Measurements from ENCODE around the gene FOXO3.

FOXO3 gene

GRCh38 chr6:108565893-108566292 lies 5.2 kb downstream of the FOXO3 start:
- Histone ChIP-seq H3K27me3 (replicated peaks; ENCODE audit: control insufficient read depth, insufficient read depth, low read length) (no peaks in the 10 kb centered on the region), H3K9ac (ENCODE audit: low read length) (peak overlapping the region; percentile 31), H3K4me1 (ENCODE audit: control insufficient read depth, insufficient read depth, low read length) (peaks cover 51% of the 10 kb centered on the region), H3K4me3 (ENCODE audit: low read length) (peak overlapping the region; percentile 51), H3K9me3 (ENCODE audit: control insufficient read depth, low read length) (no peaks in the 10 kb centered on the region), H3K36me3 (ENCODE audit: control insufficient read depth, insufficient read depth, low read length, severe bottlenecking) (peaks cover 45% of the 10 kb centered on the region)
- peak; percentile 78 for DNase-seq (ENCODE audit: low read depth)

GRCh38 chr6:108566406-108566805 lies 5.7 kb downstream of the FOXO3 start:
- no peaks in the 10 kb centered on the region for H3K9me3 ChIP-seq (ENCODE audit: control insufficient read depth, low read length)
- peaks cover 50% of the 10 kb centered on the region for H3K36me3 ChIP-seq (ENCODE audit: control insufficient read depth, insufficient read depth, low read length, severe bottlenecking)
- DNase-seq (ENCODE audit: low read depth): no peak
- H3K9ac ChIP-seq (ENCODE audit: low read length): peak overlapping the region; percentile 31
- peaks cover 56% of the 10 kb centered on the region for H3K4me1 ChIP-seq (ENCODE audit: control insufficient read depth, insufficient read depth, low read length)
- peak overlapping the region; percentile 51 for H3K4me3 ChIP-seq (ENCODE audit: low read length)
- no peaks in the 10 kb centered on the region for H3K27me3 ChIP-seq (replicated peaks; ENCODE audit: control insufficient read depth, insufficient read depth, low read length)

- Histone ChIP-seq H3K9ac (ENCODE audit: low read length) (no peak overlapping the region), H3K4me3 (ENCODE audit: low read length) (no peak overlapping the region), H3K27me3 (replicated peaks; ENCODE audit: control insufficient read depth, insufficient read depth, low read length) (no peaks in the 10 kb centered on the region), H3K4me1 (ENCODE audit: control insufficient read depth, insufficient read depth, low read length) (peaks cover 57% of the 10 kb centered on the region), H3K36me3 (ENCODE audit: control insufficient read depth, insufficient read depth, low read length, severe bottlenecking) (peaks cover 57% of the 10 kb centered on the region), H3K9me3 (ENCODE audit: control insufficient read depth, low read length) (no peaks in the 10 kb centered on the region)
- DNase-seq (ENCODE audit: low read depth): no peak
These were observed 7.4 kb downstream of the FOXO3 start for GRCh38 chr6:108568101-108568500.

GRCh38 chr6:108568551-108569305 lies 8.0 kb downstream of the FOXO3 start:
- Histone ChIP-seq H3K9ac (ENCODE audit: low read length) (no peak overlapping the region), H3K4me1 (ENCODE audit: control insufficient read depth, insufficient read depth, low read length) (peaks cover 57% of the 10 kb centered on the region), H3K9me3 (ENCODE audit: control insufficient read depth, low read length) (no peaks in the 10 kb centered on the region), H3K36me3 (ENCODE audit: control insufficient read depth, insufficient read depth, low read length, severe bottlenecking) (peaks cover 59% of the 10 kb centered on the region), H3K4me3 (ENCODE audit: low read length) (no peak overlapping the region), H3K27me3 (replicated peaks; ENCODE audit: control insufficient read depth, insufficient read depth, low read length) (no peaks in the 10 kb centered on the region)
- no peak for DNase-seq (ENCODE audit: low read depth)

- Histone ChIP-seq H3K36me3 (ENCODE audit: control insufficient read depth, insufficient read depth, low read length, severe bottlenecking) (peaks cover 59% of the 10 kb centered on the region), H3K9ac (ENCODE audit: low read length) (no peak overlapping the region), H3K9me3 (ENCODE audit: control insufficient read depth, low read length) (no peaks in the 10 kb centered on the region), H3K4me1 (ENCODE audit: control insufficient read depth, insufficient read depth, low read length) (peaks cover 55% of the 10 kb centered on the region), H3K4me3 (ENCODE audit: low read length) (no peak overlapping the region), H3K27me3 (replicated peaks; ENCODE audit: control insufficient read depth, insufficient read depth, low read length) (no peaks in the 10 kb centered on the region)
- no peak for DNase-seq (ENCODE audit: low read depth)
These were observed 9.8 kb downstream of the FOXO3 start for GRCh38 chr6:108570517-108570916.

GRCh38 chr6:108574457-108575141 lies 13.9 kb downstream of the FOXO3 start:
- peaks cover 52% of the 10 kb centered on the region for H3K36me3 ChIP-seq (ENCODE audit: control insufficient read depth, insufficient read depth, low read length, severe bottlenecking)
- H3K27me3 ChIP-seq (replicated peaks; ENCODE audit: control insufficient read depth, insufficient read depth, low read length): no peaks in the 10 kb centered on the region
- peaks cover 60% of the 10 kb centered on the region for H3K4me1 ChIP-seq (ENCODE audit: control insufficient read depth, insufficient read depth, low read length)
- no peak overlapping the region for H3K4me3 ChIP-seq (ENCODE audit: low read length)
- no peak overlapping the region for H3K9ac ChIP-seq (ENCODE audit: low read length)
- H3K9me3 ChIP-seq (ENCODE audit: control insufficient read depth, low read length): no peaks in the 10 kb centered on the region
- DNase-seq (ENCODE audit: low read depth): no peak

GRCh38 chr6:108575905-108576494 lies 15.3 kb downstream of the FOXO3 start:
- H3K9me3 ChIP-seq (ENCODE audit: control insufficient read depth, low read length): no peaks in the 10 kb centered on the region
- no peak overlapping the region for H3K4me3 ChIP-seq (ENCODE audit: low read length)
- no peak for DNase-seq (ENCODE audit: low read depth)
- no peak overlapping the region for H3K9ac ChIP-seq (ENCODE audit: low read length)
- peaks cover 39% of the 10 kb centered on the region for H3K36me3 ChIP-seq (ENCODE audit: control insufficient read depth, insufficient read depth, low read length, severe bottlenecking)
- H3K4me1 ChIP-seq (ENCODE audit: control insufficient read depth, insufficient read depth, low read length): peaks cover 67% of the 10 kb centered on the region
- H3K27me3 ChIP-seq (replicated peaks; ENCODE audit: control insufficient read depth, insufficient read depth, low read length): no peaks in the 10 kb centered on the region

GRCh38 chr6:108576709-108577108 lies 16.0 kb downstream of the FOXO3 start:
- peaks cover 67% of the 10 kb centered on the region for H3K4me1 ChIP-seq (ENCODE audit: control insufficient read depth, insufficient read depth, low read length)
- no peaks in the 10 kb centered on the region for H3K27me3 ChIP-seq (replicated peaks; ENCODE audit: control insufficient read depth, insufficient read depth, low read length)
- DNase-seq (ENCODE audit: low read depth): no peak
- no peaks in the 10 kb centered on the region for H3K9me3 ChIP-seq (ENCODE audit: control insufficient read depth, low read length)
- no peak overlapping the region for H3K9ac ChIP-seq (ENCODE audit: low read length)
- no peak overlapping the region for H3K4me3 ChIP-seq (ENCODE audit: low read length)
- H3K36me3 ChIP-seq (ENCODE audit: control insufficient read depth, insufficient read depth, low read length, severe bottlenecking): peaks cover 32% of the 10 kb centered on the region

GRCh38 chr6:108578166-108578565 lies 17.4 kb downstream of the FOXO3 start:
- Histone ChIP-seq H3K4me1 (ENCODE audit: control insufficient read depth, insufficient read depth, low read length) (peaks cover 82% of the 10 kb centered on the region), H3K9me3 (ENCODE audit: control insufficient read depth, low read length) (no peaks in the 10 kb centered on the region), H3K9ac (ENCODE audit: low read length) (no peak overlapping the region), H3K27me3 (replicated peaks; ENCODE audit: control insufficient read depth, insufficient read depth, low read length) (no peaks in the 10 kb centered on the region), H3K4me3 (ENCODE audit: low read length) (peak overlapping the region; percentile 44), H3K36me3 (ENCODE audit: control insufficient read depth, insufficient read depth, low read length, severe bottlenecking) (peaks cover 22% of the 10 kb centered on the region)
- no peak for DNase-seq (ENCODE audit: low read depth)

GRCh38 chr6:108578595-108579327 lies 18.0 kb downstream of the FOXO3 start:
- Histone ChIP-seq H3K9me3 (ENCODE audit: control insufficient read depth, low read length) (no peaks in the 10 kb centered on the region), H3K4me3 (ENCODE audit: low read length) (peak overlapping the region; percentile 44), H3K27me3 (replicated peaks; ENCODE audit: control insufficient read depth, insufficient read depth, low read length) (no peaks in the 10 kb centered on the region), H3K4me1 (ENCODE audit: control insufficient read depth, insufficient read depth, low read length) (peaks cover 88% of the 10 kb centered on the region), H3K36me3 (ENCODE audit: control insufficient read depth, insufficient read depth, low read length, severe bottlenecking) (peaks cover 20% of the 10 kb centered on the region), H3K9ac (ENCODE audit: low read length) (no peak overlapping the region)
- peak; percentile 59 for DNase-seq (ENCODE audit: low read depth)

GRCh38 chr6:108579328-108579721 lies 18.6 kb downstream of the FOXO3 start:
- Histone ChIP-seq H3K9ac (ENCODE audit: low read length) (no peak overlapping the region), H3K36me3 (ENCODE audit: control insufficient read depth, insufficient read depth, low read length, severe bottlenecking) (peaks cover 20% of the 10 kb centered on the region), H3K4me1 (ENCODE audit: control insufficient read depth, insufficient read depth, low read length) (peaks cover 94% of the 10 kb centered on the region), H3K27me3 (replicated peaks; ENCODE audit: control insufficient read depth, insufficient read depth, low read length) (no peaks in the 10 kb centered on the region), H3K4me3 (ENCODE audit: low read length) (no peak overlapping the region), H3K9me3 (ENCODE audit: control insufficient read depth, low read length) (no peaks in the 10 kb centered on the region)
- DNase-seq (ENCODE audit: low read depth): no peak
